Heart left ventricle (tissue), 16 donors: ENCODE results near the gene MAP3K7CL. TPM values are rescaled to one million over a fixed set of nuclear protein-coding genes. Genes with fewer than 3 reads are reported as not detected.

ENCODE experiments used
- ATAC-seq, 4 donors: fragments of 200-7000 bp; cut with Tn5 transposase; one replicate each; pipeline ENCODE4 v1.9.1; 2020 to 2022; ENCODE audit warnings: moderate library complexity in 4 of 4, mild to moderate bottlenecking in 3 of 4, moderate number of reproducible peaks in 1 of 4
- DNase-seq, 5 donors: peaks; one replicate each; pipeline ENCODE4 v3.0.0-alpha.2; 2020
- H3K27ac ChIP-seq, 12 donors: fragments of 200-600 bp; sonication (generic) in 4 of 12; one replicate each; pipeline versions ENCODE4 v1.5.0 to v1.8.0; 2016 to 2022; ENCODE audit warnings: mild to moderate bottlenecking in 2 of 12
- H3K27me3 ChIP-seq, 9 donors: fragments of 200-600 bp; sonication (generic) in 2 of 9; one replicate each; pipeline versions ENCODE4 v1.5.1 to v1.8.0; 2016 to 2022; ENCODE audit warnings: mild to moderate bottlenecking in 3 of 9
- H3K36me3 ChIP-seq, 9 donors: fragments of 200-600 bp; sonication (generic) in 2 of 9; one replicate each; pipeline versions ENCODE4 v1.5.0 to v1.8.0; 2018 to 2022; ENCODE audit warnings: mild to moderate bottlenecking in 2 of 9
- H3K4me1 ChIP-seq, 12 donors: fragments of 200-600 bp; sonication (generic) in 4 of 12; one replicate each; pipeline versions ENCODE4 v1.5.0 to v1.8.0; 2016 to 2022; ENCODE audit warnings: mild to moderate bottlenecking in 3 of 12
- H3K4me3 ChIP-seq, 12 donors: fragments of 200-600 bp; sonication (generic) in 4 of 12; one replicate each; pipeline versions ENCODE4 v1.5.0 to v1.8.0; 2017 to 2022; ENCODE audit warnings: mild to moderate bottlenecking in 9 of 12, moderate library complexity in 4 of 12
- H3K9me3 ChIP-seq, 12 donors: fragments of 200-600 bp; sonication (generic) in 4 of 12; one replicate each; pipeline versions ENCODE4 v1.5.0 to v1.8.0; 2016 to 2022; ENCODE audit warnings: mild to moderate bottlenecking in 1 of 12
- POLR2A ChIP-seq, 2 donors: fragments of 450-650 bp; IDR thresholded peaks; one replicate each; pipeline ENCODE4 v1.6.1; 2017; ENCODE audit warnings: antibody characterized with exemption in 2 of 2, mild to moderate bottlenecking in 2 of 2, moderate library complexity in 2 of 2
- WGBS, 4 donors: extraction: QIAGEN DNeasy Blood & Tissue Kit in 2 of 4; methylation state at CpG; one replicate each; pipeline versions ENCODE4 v1.1.5 to v1.1.7; 2013 to 2018; 5-methylcytosine and 5-hydroxymethylcytosine counted together
- intact Hi-C, 10 donors: fragments of 100-400 bp; cut with DNase I; formaldehyde crosslinking; loops; one replicate each; pipeline versions ENCODE4 v1.11.1 to v1.14.2; 2022
- polyA plus RNA-seq, 2 donors: library from polyadenylated mRNA; stranded (reverse); fragments of 200-250 nt; gene quantifications; one replicate each; pipeline ENCODE4 v1.2.3, GENCODE V29; 2013
- total RNA-seq, 9 donors: library from RNA; depleted of rRNA in 2 of 9; stranded (reverse); fragments of >200 nt in 2 of 9; fragmentation: NEBNext Ultra II Directional in 3 of 9; extraction: Animal tissue kit (Norgen Biotek cat#: 25700) in 3 of 9; gene quantifications; one replicate each; pipeline versions ENCODE4 v1.1.0 to v1.2.4, GENCODE V29; 2016 to 2023
- TF ChIP-seq, protein P1 (sequence below), 12 donors: fragments of 200-600 bp; sonication (generic) in 4 of 12; IDR thresholded peaks; one replicate each; pipeline versions ENCODE4 v1.5.0 to v1.8.0; 2018 to 2022; ENCODE audit warnings: antibody characterized with exemption in 12 of 12, mild to moderate bottlenecking in 5 of 12
- donor health status: ischemic (EF 13 %, LVEDD 7.1; RV severe dilation, severe dysfunction).
- donor health status: healthy with polysubstance abuse.
- donor health status: DM: no; HTN: yes; CAD: no.
- donor health status: DM: no; HTN: no; CAD: no.
- donor health status: ischemic (EF 25% LVEDD 6.9; RV normal size, moderate dysfunction).
- donor health status: ischemic (EF 25% LVEDD 5.7; RV mildly dilated, moderate dysfunction).
- donor health status: healthy.
- donor health status: DM: yes; HTN: yes; CAD: no.
- donor health status: ischemic (EF 35%, LVEDD 5.7; RV mildly dilated, moderate dysfunction).
- donor health status: nonischemic (EF 11% LVEDD 7.7; RV severe dilation, severe dysfunction).
- donor health status: DM: yes; HTN: yes; CAD: no.
- donor health status: PGD.
- donor health status: ischemic (EF 29% LVEDD 5.4; RV normal size, mild dysfunction).
- donor health status: nonischemic (EF 23%, LVEDD 6.1; RV moderate dilation, normal function).

The MAP3K7CL gene
- total and polyA plus RNA-seq, 11 donors, result 0.64 to 25.2 (median 6.3) TPM

DNA sequence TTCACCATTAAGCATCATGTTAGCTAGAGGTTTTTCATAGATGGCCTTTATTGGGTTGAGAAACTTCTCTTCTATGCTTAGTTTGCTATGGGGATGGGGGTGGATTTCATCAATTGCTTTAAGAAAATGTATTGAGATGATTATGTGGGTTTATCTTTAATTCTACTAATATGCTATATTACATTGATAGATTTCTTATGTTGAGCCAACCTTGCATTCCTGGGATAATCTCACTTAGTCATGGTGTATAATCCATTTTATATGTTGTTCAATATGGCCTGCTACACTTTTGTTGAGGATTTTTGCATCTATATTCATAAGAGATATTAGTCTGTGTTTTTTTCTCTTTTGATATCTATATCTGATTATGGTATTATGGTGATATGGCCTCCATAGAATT lies 70.7 kb downstream of the MAP3K7CL start:
- Histone ChIP-seq H3K27me3 (no peaks in the 10 kb centered on the region), H3K9me3 (peaks cover 0 to 32% (median 12%) of the 10 kb centered on the region in 12 donors), H3K36me3 (no peaks in the 10 kb centered on the region), H3K4me1 (peaks cover 0 to 13% (median 0%) of the 10 kb centered on the region in 12 donors), H3K27ac (no peak overlapping the region), H3K4me3 (no peak overlapping the region)
- TF ChIP-seq, protein P1, sequence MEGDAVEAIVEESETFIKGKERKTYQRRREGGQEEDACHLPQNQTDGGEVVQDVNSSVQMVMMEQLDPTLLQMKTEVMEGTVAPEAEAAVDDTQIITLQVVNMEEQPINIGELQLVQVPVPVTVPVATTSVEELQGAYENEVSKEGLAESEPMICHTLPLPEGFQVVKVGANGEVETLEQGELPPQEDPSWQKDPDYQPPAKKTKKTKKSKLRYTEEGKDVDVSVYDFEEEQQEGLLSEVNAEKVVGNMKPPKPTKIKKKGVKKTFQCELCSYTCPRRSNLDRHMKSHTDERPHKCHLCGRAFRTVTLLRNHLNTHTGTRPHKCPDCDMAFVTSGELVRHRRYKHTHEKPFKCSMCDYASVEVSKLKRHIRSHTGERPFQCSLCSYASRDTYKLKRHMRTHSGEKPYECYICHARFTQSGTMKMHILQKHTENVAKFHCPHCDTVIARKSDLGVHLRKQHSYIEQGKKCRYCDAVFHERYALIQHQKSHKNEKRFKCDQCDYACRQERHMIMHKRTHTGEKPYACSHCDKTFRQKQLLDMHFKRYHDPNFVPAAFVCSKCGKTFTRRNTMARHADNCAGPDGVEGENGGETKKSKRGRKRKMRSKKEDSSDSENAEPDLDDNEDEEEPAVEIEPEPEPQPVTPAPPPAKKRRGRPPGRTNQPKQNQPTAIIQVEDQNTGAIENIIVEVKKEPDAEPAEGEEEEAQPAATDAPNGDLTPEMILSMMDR (IDR thresholded peaks at IDR 0.05), result no peak
- no peak for TF ChIP-seq POLR2A (IDR thresholded peaks at IDR 0.05)
- no peak for DNase-seq
- intact Hi-C loops, result no loop called here
- ATAC-seq, result no peak

DNA sequence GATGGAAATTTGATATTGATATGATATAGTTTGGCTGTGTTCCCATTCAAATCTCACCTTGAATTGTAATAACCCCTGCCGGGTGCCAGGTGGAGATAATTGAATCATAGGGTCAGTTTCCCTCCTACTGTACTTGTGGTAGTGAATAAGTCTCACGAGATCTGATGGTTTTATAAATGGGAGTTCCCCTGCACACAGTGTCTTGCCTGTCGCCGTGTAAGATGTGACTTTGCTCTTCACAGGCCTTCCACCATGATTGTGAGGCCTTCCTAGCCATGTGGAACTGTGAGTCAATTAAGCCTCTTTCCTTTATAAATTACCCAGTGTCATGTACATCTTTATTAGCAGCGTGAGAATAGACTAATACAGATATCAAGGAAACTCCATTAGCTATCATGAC lies 74.6 kb downstream of the MAP3K7CL start:
- ATAC-seq (no peak), DNase-seq (no peak)
- WGBS, 4 donors, result 89 to 96% (median 92%) methylated on average over 5 of the region's 5 CpGs
- Histone ChIP-seq H3K4me3 (no peak overlapping the region), H3K27ac (no peak overlapping the region), H3K36me3 (no peaks in the 10 kb centered on the region), H3K9me3 (peaks cover 0 to 29% (median 12%) of the 10 kb centered on the region in 12 donors), H3K4me1 (peaks cover 0 to 33% (median 2%) of the 10 kb centered on the region in 12 donors), H3K27me3 (no peaks in the 10 kb centered on the region)
- intact Hi-C loops, result no loop called here
- no peak for TF ChIP-seq POLR2A (IDR thresholded peaks at IDR 0.05)
- TF ChIP-seq, protein P1 (IDR thresholded peaks at IDR 0.05), result no peak

DNA sequence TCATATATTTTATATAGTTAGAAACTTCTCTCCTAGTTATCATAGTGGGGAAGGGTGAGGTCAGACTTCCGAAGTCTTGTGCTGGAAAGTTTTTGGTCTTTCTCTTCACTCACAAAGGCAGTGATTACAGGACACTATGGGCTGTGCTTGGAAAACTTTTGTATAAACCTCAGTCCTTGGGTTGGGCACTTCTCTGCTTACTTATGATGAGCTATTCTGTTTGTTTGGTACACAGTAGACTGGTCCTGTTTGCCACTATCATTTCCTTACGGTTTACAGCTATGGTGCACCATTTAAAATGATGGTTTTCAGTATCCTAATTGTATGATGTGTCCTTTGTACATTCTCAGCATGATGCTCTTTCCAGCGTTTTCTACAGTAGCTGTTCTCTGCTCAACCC lies 75.5 kb downstream of the MAP3K7CL start:
- ATAC-seq (no peak), DNase-seq (no peak)
- Histone ChIP-seq H3K4me1 (peaks cover 0 to 33% (median 2%) of the 10 kb centered on the region in 12 donors), H3K36me3 (no peaks in the 10 kb centered on the region), H3K27me3 (no peaks in the 10 kb centered on the region), H3K4me3 (no peak overlapping the region), H3K27ac (no peak overlapping the region), H3K9me3 (peaks cover 0 to 19% (median 8%) of the 10 kb centered on the region in 12 donors)
- no peak for TF ChIP-seq POLR2A (IDR thresholded peaks at IDR 0.05)
- TF ChIP-seq, protein P1 (IDR thresholded peaks at IDR 0.05), result no peak
- intact Hi-C loops, result no loop called here
- WGBS, 4 donors, result 79 to 90% (median 82%) methylated on average over 3 of the region's 3 CpGs

DNA sequence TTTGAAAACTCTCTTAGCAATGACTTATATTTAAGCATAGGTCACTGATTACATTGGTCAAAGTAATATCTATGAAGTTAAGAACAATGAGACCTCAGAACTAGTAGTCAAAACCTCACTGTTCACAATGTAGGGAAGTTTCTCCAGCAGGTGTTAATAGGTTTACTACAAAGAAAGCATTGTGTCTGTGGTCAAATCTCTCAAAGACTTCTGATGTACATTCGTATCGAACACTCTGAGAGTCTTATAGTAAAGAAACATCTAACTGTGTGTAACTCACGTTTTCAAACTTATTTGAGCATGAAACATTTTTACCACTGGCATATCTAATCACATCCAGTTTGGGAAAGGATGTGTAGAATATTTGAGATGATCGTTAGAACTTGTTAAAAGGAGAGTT lies 76.0 kb downstream of the MAP3K7CL start:
- DNase-seq, result no peak
- 88 to 94% (median 90%) methylated on average over 4 of the region's 4 CpGs for WGBS, 4 donors
- Histone ChIP-seq H3K36me3 (no peaks in the 10 kb centered on the region), H3K27me3 (no peaks in the 10 kb centered on the region), H3K4me3 (no peak overlapping the region), H3K27ac (no peak overlapping the region), H3K9me3 (peaks cover 0 to 14% (median 3%) of the 10 kb centered on the region in 12 donors), H3K4me1 (peaks cover 0 to 33% (median 2%) of the 10 kb centered on the region in 12 donors)
- no peak for ATAC-seq
- intact Hi-C loops, result no loop called here
- TF ChIP-seq, protein P1 (IDR thresholded peaks at IDR 0.05), result no peak
